Measurements from ENCODE around the gene ATG2B. TPM values are rescaled to one million over a fixed set of nuclear protein-coding genes. Genes with fewer than 3 reads are reported as not detected.

ATG2B gene
- total RNA-seq, 6 experiments from 2014 or later, result 13.9 to 24.4 (median 16.3) TPM

DNA sequence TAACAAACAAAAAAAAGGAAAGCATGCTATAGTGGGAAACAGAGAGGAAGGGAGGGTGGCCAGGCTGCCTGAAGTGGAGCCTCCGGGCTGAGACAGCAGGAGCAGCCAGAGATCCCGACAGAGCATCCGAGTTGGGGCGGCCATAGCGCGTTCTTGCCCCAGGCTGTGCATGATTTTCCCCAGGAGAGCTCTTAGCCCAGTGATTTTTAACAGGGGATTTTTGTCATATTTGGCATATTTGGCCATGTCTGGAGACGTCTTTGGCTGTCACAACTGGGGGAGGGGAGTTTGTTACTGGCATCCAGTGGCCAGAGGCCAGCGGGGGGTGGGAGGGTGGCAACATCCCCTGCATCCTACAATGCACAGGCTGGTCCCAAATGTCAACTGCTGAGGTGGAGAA is 83.6 kb downstream of the ATG2B start:
- TF ChIP-seq, protein P1, sequence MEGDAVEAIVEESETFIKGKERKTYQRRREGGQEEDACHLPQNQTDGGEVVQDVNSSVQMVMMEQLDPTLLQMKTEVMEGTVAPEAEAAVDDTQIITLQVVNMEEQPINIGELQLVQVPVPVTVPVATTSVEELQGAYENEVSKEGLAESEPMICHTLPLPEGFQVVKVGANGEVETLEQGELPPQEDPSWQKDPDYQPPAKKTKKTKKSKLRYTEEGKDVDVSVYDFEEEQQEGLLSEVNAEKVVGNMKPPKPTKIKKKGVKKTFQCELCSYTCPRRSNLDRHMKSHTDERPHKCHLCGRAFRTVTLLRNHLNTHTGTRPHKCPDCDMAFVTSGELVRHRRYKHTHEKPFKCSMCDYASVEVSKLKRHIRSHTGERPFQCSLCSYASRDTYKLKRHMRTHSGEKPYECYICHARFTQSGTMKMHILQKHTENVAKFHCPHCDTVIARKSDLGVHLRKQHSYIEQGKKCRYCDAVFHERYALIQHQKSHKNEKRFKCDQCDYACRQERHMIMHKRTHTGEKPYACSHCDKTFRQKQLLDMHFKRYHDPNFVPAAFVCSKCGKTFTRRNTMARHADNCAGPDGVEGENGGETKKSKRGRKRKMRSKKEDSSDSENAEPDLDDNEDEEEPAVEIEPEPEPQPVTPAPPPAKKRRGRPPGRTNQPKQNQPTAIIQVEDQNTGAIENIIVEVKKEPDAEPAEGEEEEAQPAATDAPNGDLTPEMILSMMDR (IDR thresholded peaks at IDR 0.05), result no peak
- TF ChIP-seq POLR2A (IDR thresholded peaks at IDR 0.05), result no peak
- ATAC-seq (no peak), DNase-seq (no peak)
- Histone ChIP-seq H3K27me3 (no peaks in the 10 kb centered on the region), H3K4me3 (no peak overlapping the region), H3K4me1 (peaks cover 0 to 34% (median 9%) of the 10 kb centered on the region in 4 donors), H3K9me3 (no peaks in the 10 kb centered on the region), H3K36me3 (no peaks in the 10 kb centered on the region), H3K27ac (no peak overlapping the region)
- WGBS (ENCODE audit: insufficient coverage, low coverage, low lambda C conversion rate, missing lambda C conversion rate), result 100% methylated on average over 1 of the region's 8 CpGs
- intact Hi-C loops (cut with DNase I), result loop anchor here in 1 of 2 donors (10.0 kb wide), 1 partner anchor 285 kb away; no protein-coding TSS in a partner anchor

DNA sequence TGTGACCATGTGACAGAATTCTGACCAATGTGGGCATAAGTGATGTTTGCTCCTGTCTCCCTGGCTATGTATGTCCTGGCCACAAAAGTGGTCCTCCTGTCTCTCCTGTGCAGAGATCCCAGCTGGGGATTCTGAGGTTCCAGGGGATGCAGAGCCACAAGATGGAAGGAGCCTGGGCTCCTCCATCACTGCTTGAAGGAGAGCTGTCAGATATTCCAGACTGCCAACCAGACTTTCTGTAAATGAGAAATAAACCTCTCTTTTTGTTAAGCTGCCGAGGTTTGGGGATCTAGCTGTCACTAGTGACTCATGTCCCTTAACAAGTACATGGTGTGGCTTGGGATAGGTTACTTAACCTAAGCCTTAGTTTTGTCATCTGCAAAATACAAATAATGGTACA is 85.3 kb downstream of the ATG2B start:
- TF ChIP-seq, protein P1 (IDR thresholded peaks at IDR 0.05), result no peak
- no peak for TF ChIP-seq POLR2A (IDR thresholded peaks at IDR 0.05)
- H3K4me1 ChIP-seq, result peaks cover 0 to 21% (median 4%) of the 10 kb centered on the region in 4 donors
- H3K27me3 ChIP-seq, result no peaks in the 10 kb centered on the region
- H3K4me3 ChIP-seq, result no peak overlapping the region
- intact Hi-C loops (cut with DNase I), result loop anchor here in 1 of 2 donors (10.0 kb wide), 1 partner anchor 283 kb away; no protein-coding TSS in a partner anchor
- ATAC-seq (no peak), DNase-seq (no peak)
- no peaks in the 10 kb centered on the region for H3K9me3 ChIP-seq
- no peak overlapping the region for H3K27ac ChIP-seq
- WGBS (ENCODE audit: insufficient coverage, low coverage, low lambda C conversion rate, missing lambda C conversion rate), result no CpG with 5 or more reads among the region's 1 CpG
- H3K36me3 ChIP-seq, result no peaks in the 10 kb centered on the region

DNA sequence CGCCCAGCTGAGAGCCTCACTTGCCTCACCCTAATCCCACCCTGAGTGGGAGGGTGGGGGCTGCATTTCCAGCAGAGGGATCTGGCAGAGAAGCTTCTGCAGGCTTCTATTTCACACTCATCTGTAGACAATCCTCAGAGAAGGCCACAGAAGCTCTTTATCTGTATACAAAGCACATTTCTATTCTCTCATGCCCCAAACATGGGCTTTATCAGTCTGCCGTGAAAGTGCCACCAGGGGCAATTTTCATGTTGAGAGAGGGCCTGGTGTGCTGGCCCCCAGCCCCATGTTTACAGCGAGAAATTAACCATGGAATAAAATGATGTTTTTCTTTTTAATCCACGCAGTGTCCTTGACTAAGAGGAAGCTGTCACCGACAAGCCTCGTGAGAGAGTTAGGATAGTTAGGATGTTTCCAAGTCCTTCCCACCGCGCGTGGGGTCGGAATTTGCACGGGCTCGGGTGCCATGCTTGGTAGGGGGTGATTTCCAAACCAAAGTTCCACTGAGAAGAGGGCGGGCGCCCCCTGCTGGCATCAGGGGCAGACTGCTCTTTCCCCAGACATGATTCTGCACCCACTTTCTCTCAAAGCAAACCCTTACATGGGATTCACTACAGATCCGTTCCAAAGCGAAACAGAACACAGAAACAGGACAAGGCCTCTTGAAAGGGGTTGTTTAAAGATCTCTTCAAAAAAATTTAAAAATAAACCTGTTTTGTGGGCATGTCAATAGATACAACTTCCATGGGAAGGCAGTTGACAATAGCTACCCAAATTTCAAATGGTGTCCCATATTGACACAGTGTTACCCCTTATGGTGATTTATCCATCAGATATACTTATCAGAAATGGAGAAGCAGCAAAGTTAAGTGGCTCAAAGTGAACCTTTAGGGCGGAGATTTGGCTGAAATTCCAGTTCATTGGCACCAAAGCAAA is 87.7 kb downstream of the ATG2B start:
- 18% methylated on average over 17 of the region's 17 CpGs for WGBS (ENCODE audit: insufficient coverage, low coverage, low lambda C conversion rate, missing lambda C conversion rate)
- intact Hi-C loops (cut with DNase I), result loop anchor here in 1 of 2 donors (10.0 kb wide), 1 partner anchor 281 kb away; no protein-coding TSS in a partner anchor
- no peaks in the 10 kb centered on the region for H3K9me3 ChIP-seq
- no peaks in the 10 kb centered on the region for H3K4me1 ChIP-seq
- DNase-seq (peak; percentile 74 to 76 (median 75)), ATAC-seq (peak; percentile 74 to 91 (median 84))
- H3K4me3 ChIP-seq, result no peak overlapping the region
- H3K27ac ChIP-seq, result no peak overlapping the region
- TF ChIP-seq POLR2A (IDR thresholded peaks at IDR 0.05), result no peak
- TF ChIP-seq, protein P1 (IDR thresholded peaks at IDR 0.05), result peak; percentile 88 to 97 (median 94)
- H3K27me3 ChIP-seq, result no peaks in the 10 kb centered on the region
- H3K36me3 ChIP-seq, result no peaks in the 10 kb centered on the region

DNA sequence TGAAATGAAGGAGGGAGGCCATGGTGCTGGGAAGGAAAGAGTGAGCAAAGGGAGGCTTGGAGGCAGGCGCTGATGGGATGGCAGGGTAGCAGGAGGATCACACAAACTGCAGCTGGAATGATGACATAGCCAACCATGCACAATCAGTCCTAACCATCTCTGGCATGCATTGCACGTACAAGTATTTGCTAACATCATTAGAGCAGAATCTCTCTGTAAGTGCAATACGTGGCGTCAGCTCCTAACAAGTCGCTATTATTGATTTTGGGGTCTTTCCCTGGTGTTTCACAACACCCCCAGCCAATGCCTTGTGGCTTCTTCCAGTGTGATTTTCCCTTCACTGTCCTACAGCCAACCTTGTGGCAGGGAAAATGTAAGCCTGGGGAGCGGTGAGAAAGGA is 88.6 kb downstream of the ATG2B start:
- TF ChIP-seq, protein P1 (IDR thresholded peaks at IDR 0.05), result no peak
- no peak for TF ChIP-seq POLR2A (IDR thresholded peaks at IDR 0.05)
- H3K36me3 ChIP-seq, result no peaks in the 10 kb centered on the region
- 32% methylated on average over 5 of the region's 6 CpGs for WGBS (ENCODE audit: insufficient coverage, low coverage, low lambda C conversion rate, missing lambda C conversion rate)
- H3K27me3 ChIP-seq, result no peaks in the 10 kb centered on the region
- intact Hi-C loops (cut with DNase I), result loop anchor here in 1 of 2 donors (5.0 to 10.0 kb wide), 2 partner anchors 172 to 280 kb away; no protein-coding TSS in a partner anchor
- no peak for DNase-seq
- H3K9me3 ChIP-seq, result no peaks in the 10 kb centered on the region
- ATAC-seq, result peak in 1 of 4 donors; percentile 30
- no peak overlapping the region for H3K4me3 ChIP-seq
- no peaks in the 10 kb centered on the region for H3K4me1 ChIP-seq
- no peak overlapping the region for H3K27ac ChIP-seq
